ENCODE results near the gene MRI1. TPM values are rescaled to one million over a fixed set of nuclear protein-coding genes. Genes with fewer than 3 reads are reported as not detected.
"Not testable (repeated sequence)": the region's sequence is repeated elsewhere in the genome, so short reads cannot be mapped to it uniquely, and the experiment has no call there.

Gene MRI1
- total and polyA plus RNA-seq, 2 donors from 2014 or later: 18.8 to 46.5 TPM

- no peak overlapping the region for H3K4me3 ChIP-seq (ENCODE audit: low read length in 3 of 3)
- FAIRE-seq: no peak
- TF ChIP-seq CTCF (IDR thresholded peaks at IDR 0.05; ENCODE audit: borderline replicate concordance, extremely low read depth, insufficient read depth): no peak
- H3K36me3 ChIP-seq (ENCODE audit: control insufficient read depth in 2 of 3, insufficient read depth in 3 of 3, low read length in 3 of 3): peaks cover 9 to 20% (median 14%) of the 10 kb centered on the region in 3 donors
- no peaks in the 10 kb centered on the region for H3K27me3 ChIP-seq (ENCODE audit: control insufficient read depth, insufficient read depth, low read length)
- peaks cover 0 to 7% (median 0%) of the 10 kb centered on the region in 3 donors for H3K4me1 ChIP-seq (ENCODE audit: control insufficient read depth in 2 of 3, insufficient read depth in 2 of 3, low read depth in 1 of 3, low read length in 3 of 3)
- intact Hi-C loops (cut with DNase I): no loop called here
- H3K9ac ChIP-seq (ENCODE audit: low read length in 3 of 3): no peak overlapping the region
- no peak for DNase-seq
- H3K9me3 ChIP-seq (ENCODE audit: control insufficient read depth in 2 of 3, insufficient read depth in 1 of 3, low read length in 3 of 3): no peaks in the 10 kb centered on the region
- no peak overlapping the region for H3K27ac ChIP-seq (ENCODE audit: low read depth in 2 of 2, low read length in 2 of 2)
These were observed 12.9 kb upstream of the MRI1 start for GRCh38 chr19:13751436-13751835.

GRCh38 chr19:13753622-13754021, 10.7 kb upstream of the MRI1 start:
- H3K9ac ChIP-seq (ENCODE audit: low read length in 3 of 3); DNase-seq; H3K27me3 ChIP-seq (ENCODE audit: control insufficient read depth, insufficient read depth, low read length); FAIRE-seq; H3K9me3 ChIP-seq (ENCODE audit: control insufficient read depth in 2 of 3, insufficient read depth in 1 of 3, low read length in 3 of 3); H3K27ac ChIP-seq (ENCODE audit: low read depth in 2 of 2, low read length in 2 of 2); H3K4me1 ChIP-seq (ENCODE audit: control insufficient read depth in 2 of 3, insufficient read depth in 2 of 3, low read depth in 1 of 3, low read length in 3 of 3); H3K4me3 ChIP-seq (ENCODE audit: low read length in 3 of 3); intact Hi-C loops (cut with DNase I): not testable (repeated sequence)
- H3K36me3 ChIP-seq (ENCODE audit: control insufficient read depth in 2 of 3, insufficient read depth in 3 of 3, low read length in 3 of 3): peaks cover 9 to 39% (median 20%) of the 10 kb centered on the region in 3 donors

GRCh38 chr19:13756210-13756609, 8.1 kb upstream of the MRI1 start:
- DNase-seq: no peak
- TF ChIP-seq CTCF (IDR thresholded peaks at IDR 0.05; ENCODE audit: borderline replicate concordance, extremely low read depth, insufficient read depth): no peak
- intact Hi-C loops (cut with DNase I): no loop called here
- Histone ChIP-seq H3K9ac (ENCODE audit: low read length in 3 of 3) (no peak overlapping the region), H3K4me1 (ENCODE audit: control insufficient read depth in 2 of 3, insufficient read depth in 2 of 3, low read depth in 1 of 3, low read length in 3 of 3) (no peaks in the 10 kb centered on the region), H3K4me3 (ENCODE audit: low read length in 3 of 3) (no peak overlapping the region), H3K36me3 (ENCODE audit: control insufficient read depth in 2 of 3, insufficient read depth in 3 of 3, low read length in 3 of 3) (peaks cover 10 to 45% (median 27%) of the 10 kb centered on the region in 3 donors), H3K27me3 (ENCODE audit: control insufficient read depth, insufficient read depth, low read length) (no peaks in the 10 kb centered on the region), H3K9me3 (ENCODE audit: control insufficient read depth in 2 of 3, insufficient read depth in 1 of 3, low read length in 3 of 3) (no peaks in the 10 kb centered on the region), H3K27ac (ENCODE audit: low read depth in 2 of 2, low read length in 2 of 2) (no peak overlapping the region)
- FAIRE-seq: no peak

GRCh38 chr19:13757805-13758772, 6.2 kb upstream of the MRI1 start:
- FAIRE-seq (no peak), DNase-seq (no peak)
- H3K9ac ChIP-seq (ENCODE audit: low read length in 3 of 3): no peak overlapping the region
- H3K9me3 ChIP-seq (ENCODE audit: control insufficient read depth in 2 of 3, insufficient read depth in 1 of 3, low read length in 3 of 3): no peaks in the 10 kb centered on the region
- no peaks in the 10 kb centered on the region for H3K4me1 ChIP-seq (ENCODE audit: control insufficient read depth in 2 of 3, insufficient read depth in 2 of 3, low read depth in 1 of 3, low read length in 3 of 3)
- TF ChIP-seq CTCF (IDR thresholded peaks at IDR 0.05; ENCODE audit: borderline replicate concordance, extremely low read depth, insufficient read depth): no peak
- peaks cover 8 to 45% (median 30%) of the 10 kb centered on the region in 3 donors for H3K36me3 ChIP-seq (ENCODE audit: control insufficient read depth in 2 of 3, insufficient read depth in 3 of 3, low read length in 3 of 3)
- no peak overlapping the region for H3K4me3 ChIP-seq (ENCODE audit: low read length in 3 of 3)
- H3K27ac ChIP-seq (ENCODE audit: low read depth in 2 of 2, low read length in 2 of 2): no peak overlapping the region
- intact Hi-C loops (cut with DNase I): no loop called here
- no peaks in the 10 kb centered on the region for H3K27me3 ChIP-seq (ENCODE audit: control insufficient read depth, insufficient read depth, low read length)
